Ishikawa (cell line): ENCODE measurements around the gene TNIK.

Experiments
- CEBPB ChIP-seq: IDR thresholded peaks from 2 replicates; pipeline ENCODE4 v1.6.1; 2012
- CREB1 ChIP-seq: IDR thresholded peaks from 2 replicates; pipeline ENCODE4 v1.6.1; 2012; ENCODE audit warnings: low read depth
- EGR1 ChIP-seq: IDR thresholded peaks from 2 replicates; pipeline ENCODE4 v1.6.1; 2012
- EP300 ChIP-seq: IDR thresholded peaks from 2 replicates; pipeline ENCODE4 v1.6.1; 2012; ENCODE audit warnings: borderline replicate concordance
- FOXM1 ChIP-seq: IDR thresholded peaks from 2 replicates; pipeline ENCODE4 v1.6.1; 2012; ENCODE audit warnings: low read depth, borderline replicate concordance
- NFIC ChIP-seq: IDR thresholded peaks from 2 replicates; pipeline ENCODE4 v1.6.1; 2012
- RAD21 ChIP-seq: IDR thresholded peaks from 2 replicates; pipeline ENCODE4 v1.6.1; 2012; ENCODE audit warnings: low read depth
- TAF1 ChIP-seq: IDR thresholded peaks from 2 replicates; pipeline ENCODE4 v1.6.1; 2012; ENCODE audit warnings: low read depth, mild to moderate bottlenecking
- TCF12 ChIP-seq: IDR thresholded peaks from 2 replicates; pipeline ENCODE4 v1.6.1; 2012; ENCODE audit warnings: low read depth
- TEAD4 ChIP-seq: IDR thresholded peaks from 2 replicates; pipeline ENCODE4 v1.6.1; 2012
- USF1 ChIP-seq: IDR thresholded peaks from 2 replicates; pipeline ENCODE4 v1.6.1; 2012
- YY1 ChIP-seq: IDR thresholded peaks from 2 replicates; pipeline ENCODE4 v1.6.1; 2012; ENCODE audit warnings: low read depth
- ZBTB7A ChIP-seq: IDR thresholded peaks from 2 replicates; pipeline ENCODE4 v1.6.1; 2012; ENCODE audit warnings: low read depth
- TF ChIP-seq, protein P1 (sequence below): IDR thresholded peaks from 2 replicates; pipeline ENCODE4 v1.6.1; 2012; ENCODE audit warnings: low read depth, mild to moderate bottlenecking
- TF ChIP-seq, protein P2 (sequence below): IDR thresholded peaks from 2 replicates; pipeline ENCODE4 v1.6.1; 2012

TNIK gene

GRCh38 chr3:171140246-171140645, 320.0 kb downstream of the TNIK start:
- TF ChIP-seq EP300 (no peak), USF1 (no peak), YY1 (no peak), EGR1 (no peak), TCF12 (no peak), ZBTB7A (no peak), RAD21 (no peak), TAF1 (no peak), NFIC (no peak), CEBPB (no peak), TEAD4 (no peak), CREB1 (no peak)
- TF ChIP-seq, protein P1, sequence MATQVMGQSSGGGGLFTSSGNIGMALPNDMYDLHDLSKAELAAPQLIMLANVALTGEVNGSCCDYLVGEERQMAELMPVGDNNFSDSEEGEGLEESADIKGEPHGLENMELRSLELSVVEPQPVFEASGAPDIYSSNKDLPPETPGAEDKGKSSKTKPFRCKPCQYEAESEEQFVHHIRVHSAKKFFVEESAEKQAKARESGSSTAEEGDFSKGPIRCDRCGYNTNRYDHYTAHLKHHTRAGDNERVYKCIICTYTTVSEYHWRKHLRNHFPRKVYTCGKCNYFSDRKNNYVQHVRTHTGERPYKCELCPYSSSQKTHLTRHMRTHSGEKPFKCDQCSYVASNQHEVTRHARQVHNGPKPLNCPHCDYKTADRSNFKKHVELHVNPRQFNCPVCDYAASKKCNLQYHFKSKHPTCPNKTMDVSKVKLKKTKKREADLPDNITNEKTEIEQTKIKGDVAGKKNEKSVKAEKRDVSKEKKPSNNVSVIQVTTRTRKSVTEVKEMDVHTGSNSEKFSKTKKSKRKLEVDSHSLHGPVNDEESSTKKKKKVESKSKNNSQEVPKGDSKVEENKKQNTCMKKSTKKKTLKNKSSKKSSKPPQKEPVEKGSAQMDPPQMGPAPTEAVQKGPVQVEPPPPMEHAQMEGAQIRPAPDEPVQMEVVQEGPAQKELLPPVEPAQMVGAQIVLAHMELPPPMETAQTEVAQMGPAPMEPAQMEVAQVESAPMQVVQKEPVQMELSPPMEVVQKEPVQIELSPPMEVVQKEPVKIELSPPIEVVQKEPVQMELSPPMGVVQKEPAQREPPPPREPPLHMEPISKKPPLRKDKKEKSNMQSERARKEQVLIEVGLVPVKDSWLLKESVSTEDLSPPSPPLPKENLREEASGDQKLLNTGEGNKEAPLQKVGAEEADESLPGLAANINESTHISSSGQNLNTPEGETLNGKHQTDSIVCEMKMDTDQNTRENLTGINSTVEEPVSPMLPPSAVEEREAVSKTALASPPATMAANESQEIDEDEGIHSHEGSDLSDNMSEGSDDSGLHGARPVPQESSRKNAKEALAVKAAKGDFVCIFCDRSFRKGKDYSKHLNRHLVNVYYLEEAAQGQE: no peak

DNA sequence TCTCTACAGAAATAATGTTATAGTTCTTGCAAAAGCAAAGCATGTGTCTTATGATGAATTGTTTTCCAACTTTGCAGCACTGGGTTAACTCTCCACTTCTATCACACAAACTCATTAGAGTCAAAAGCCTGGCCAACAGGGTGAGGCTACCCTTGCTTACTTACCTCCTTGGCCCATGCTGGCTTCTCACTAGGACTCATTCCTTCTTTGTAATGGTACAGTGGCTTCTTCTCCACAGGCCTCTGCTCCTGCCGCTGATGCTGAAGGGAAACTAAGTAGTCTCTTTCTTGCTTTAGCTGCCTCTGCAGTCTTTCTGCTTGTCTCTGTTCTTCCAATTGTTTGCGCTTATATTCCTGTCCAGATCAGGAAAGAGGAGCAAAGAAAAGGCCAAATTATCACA, 322.2 kb downstream of the TNIK start:
- TF ChIP-seq EP300: no peak
- no peak for TF ChIP-seq YY1
- no peak for TF ChIP-seq ZBTB7A
- no peak for TF ChIP-seq NFIC
- TF ChIP-seq, protein P2, sequence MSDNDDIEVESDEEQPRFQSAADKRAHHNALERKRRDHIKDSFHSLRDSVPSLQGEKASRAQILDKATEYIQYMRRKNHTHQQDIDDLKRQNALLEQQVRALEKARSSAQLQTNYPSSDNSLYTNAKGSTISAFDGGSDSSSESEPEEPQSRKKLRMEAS: no peak
- TF ChIP-seq CREB1: no peak
- no peak for TF ChIP-seq TCF12
- TF ChIP-seq EGR1: no peak
- no peak for TF ChIP-seq FOXM1
- no peak for TF ChIP-seq CEBPB
- no peak for TF ChIP-seq TAF1
- no peak for TF ChIP-seq TEAD4
- TF ChIP-seq USF1: no peak
- TF ChIP-seq, protein P1: no peak
- TF ChIP-seq RAD21: no peak

- no peak for TF ChIP-seq YY1
- no peak for TF ChIP-seq EP300
- TF ChIP-seq TAF1: no peak
- TF ChIP-seq NFIC: no peak
- TF ChIP-seq ZBTB7A: no peak
- TF ChIP-seq, protein P2: no peak
Measured at GRCh38 chr3:171135549-171135948, 324.7 kb downstream of the TNIK start.

DNA sequence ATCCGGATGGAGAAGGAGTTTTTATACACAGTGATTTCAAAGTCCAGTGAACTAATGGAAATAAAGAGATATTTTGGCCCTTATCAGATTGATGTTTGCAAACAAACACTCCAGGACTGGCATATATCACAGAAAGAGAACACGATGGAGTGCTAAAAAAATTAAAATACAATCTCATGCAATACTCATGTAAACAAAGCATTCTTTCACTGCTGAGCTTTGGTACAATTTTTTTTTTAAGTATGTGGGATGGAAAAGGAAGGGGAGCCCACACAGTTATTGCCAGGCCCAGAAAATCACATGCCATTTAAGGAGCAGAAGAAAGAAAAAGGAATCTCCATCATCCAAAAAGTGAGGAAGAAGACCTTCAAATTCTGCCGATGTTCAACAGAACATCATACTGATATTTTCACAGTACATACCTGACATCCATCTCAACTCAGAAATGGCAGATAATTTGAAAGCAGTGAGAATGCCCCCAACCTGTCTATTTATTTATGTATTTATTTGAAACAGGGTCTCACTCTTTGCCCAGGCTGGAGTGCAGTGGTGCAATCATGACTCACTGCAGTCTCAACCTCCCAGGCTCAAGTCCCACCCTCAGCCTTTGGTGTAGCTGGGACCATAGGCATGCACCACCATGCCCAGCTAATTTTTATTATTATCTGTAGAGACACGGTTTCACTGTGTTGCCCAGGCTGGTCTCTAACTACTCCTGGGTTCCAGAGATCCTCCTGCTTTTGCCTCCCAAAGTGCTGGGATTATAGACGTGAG, 326.2 kb downstream of the TNIK start:
- no peak for TF ChIP-seq CEBPB
- TF ChIP-seq YY1: no peak
- no peak for TF ChIP-seq TCF12
- TF ChIP-seq, protein P1: no peak
- TF ChIP-seq, protein P2: no peak
- no peak for TF ChIP-seq NFIC
- no peak for TF ChIP-seq TEAD4
- TF ChIP-seq RAD21: no peak
- TF ChIP-seq FOXM1: no peak
- TF ChIP-seq ZBTB7A: no peak
- TF ChIP-seq EP300: no peak
- TF ChIP-seq EGR1: no peak
- no peak for TF ChIP-seq TAF1
